Activated CD4-positive, alpha-beta memory T cell treated with anti-CD3 and anti-CD28 coated beads for 36 hours (primary cell): ENCODE measurements around the gene DDX31. TPM values are rescaled to one million over a fixed set of nuclear protein-coding genes. Genes with fewer than 3 reads are reported as not detected.

Experiments
- CTCF ChIA-PET: fragments of 350-600 bp; sonication (Branson Sonifier 250); formaldehyde crosslinking; loops from one replicate; lab custom pipeline; 2021; ENCODE audit warnings: antibody characterized with exemption, inconsistent platforms; lab: Charles Lee
- POLR2A ChIA-PET: fragments of 350-600 bp; sonication (Branson Sonifier 250); formaldehyde crosslinking; loops from one replicate; lab custom pipeline; 2021; ENCODE audit warnings: antibody characterized with exemption; lab: Charles Lee
- DNase-seq: peaks from one replicate; pipeline ENCODE4 v3.0.0-alpha.2; 2020
- H3K27ac Mint-ChIP-seq: one replicate; pipeline ENCODE4 v1.8.0; 2021; ENCODE audit warnings: mixed read lengths
- H3K27me3 Mint-ChIP-seq: one replicate; pipeline ENCODE4 v1.8.0; 2021; ENCODE audit warnings: mixed read lengths
- H3K36me3 Mint-ChIP-seq: one replicate; pipeline ENCODE4 v1.8.0; 2021; ENCODE audit warnings: mixed read lengths
- H3K4me1 Mint-ChIP-seq: one replicate; pipeline ENCODE4 v1.8.0; 2021; ENCODE audit warnings: low read depth, mixed read lengths
- H3K4me3 Mint-ChIP-seq: one replicate; pipeline ENCODE4 v1.8.0; 2021; ENCODE audit warnings: mild to moderate bottlenecking, mixed read lengths
- H3K9me3 Mint-ChIP-seq: one replicate; pipeline ENCODE4 v1.8.0; 2021; ENCODE audit warnings: mixed read lengths
- intact Hi-C: fragments of 100-400 bp; cut with micrococcal nuclease; formaldehyde crosslinking; loops from one replicate; pipeline ENCODE4 v1.15.1; 2023
- total RNA-seq, 2 experiments: library from RNA; stranded (reverse); gene quantifications; one replicate each; pipeline ENCODE4 v1.2.3, GENCODE V29; 2021

The DDX31 gene
- total RNA-seq, 2 experiments from 2014 or later = 17.2 to 18.8 TPM

GRCh38 chr9:132584601-132585560 lies 84.9 kb downstream of the DDX31 start:
- intact Hi-C loops = no loop called here
- no peaks in the 10 kb centered on the region for H3K9me3 Mint-ChIP-seq
- POLR2A ChIA-PET = no interaction called here

GRCh38 chr9:132583584-132584304 lies 86.0 kb downstream of the DDX31 start:
- CTCF ChIA-PET = no interaction called here

More at GRCh38 chr9:132584601-132585560, 84.9 kb downstream of the DDX31 start:
- Mint-ChIP-seq H3K27ac (no peak overlapping the region), H3K27me3 (peaks cover 59% of the 10 kb centered on the region), H3K4me3 (no peak overlapping the region), H3K4me1 (peaks cover 8% of the 10 kb centered on the region), H3K36me3 (no peaks in the 10 kb centered on the region)
- DNase-seq = no peak
- CTCF ChIA-PET = no interaction called here

GRCh38 chr9:132582786-132583583 lies 86.8 kb downstream of the DDX31 start:
- ChIA-PET POLR2A (no interaction called here), CTCF (no interaction called here)
- peaks cover 59% of the 10 kb centered on the region for H3K27me3 Mint-ChIP-seq
- intact Hi-C loops = no loop called here
- DNase-seq = no peak
- H3K36me3 Mint-ChIP-seq = no peaks in the 10 kb centered on the region
- no peak overlapping the region for H3K4me3 Mint-ChIP-seq
- peaks cover 8% of the 10 kb centered on the region for H3K4me1 Mint-ChIP-seq
- H3K27ac Mint-ChIP-seq = no peak overlapping the region
- no peaks in the 10 kb centered on the region for H3K9me3 Mint-ChIP-seq

More at GRCh38 chr9:132583584-132584304, 86.0 kb downstream of the DDX31 start:
- Mint-ChIP-seq H3K27ac (no peak overlapping the region), H3K4me1 (peaks cover 8% of the 10 kb centered on the region), H3K27me3 (peaks cover 56% of the 10 kb centered on the region), H3K36me3 (no peaks in the 10 kb centered on the region), H3K9me3 (no peaks in the 10 kb centered on the region), H3K4me3 (no peak overlapping the region)
- POLR2A ChIA-PET = no interaction called here
- DNase-seq = no peak
- intact Hi-C loops = no loop called here

GRCh38 chr9:132582276-132582785 lies 87.5 kb downstream of the DDX31 start, which contains the start of gene BARHL1:
Gene BARHL1 (plus strand): TSS chr9:132582606. CDS start chr9:132582798, 192 bp downstream.
- ChIA-PET POLR2A (no interaction called here), CTCF (no interaction called here)
- DNase-seq = no peak
- intact Hi-C loops = no loop called here
- Mint-ChIP-seq H3K36me3 (no peaks in the 10 kb centered on the region), H3K9me3 (no peaks in the 10 kb centered on the region), H3K27ac (no peak within 1 kb of the TSS), H3K4me3 (peak within 1 kb of the TSS; percentile 55), H3K27me3 (peaks cover 63% of the 10 kb centered on the region), H3K4me1 (peaks cover 8% of the 10 kb centered on the region)

GRCh38 chr9:132579427-132579798 lies 90.4 kb downstream of the DDX31 start:
- intact Hi-C loops = loop anchor here (5.0 kb wide), 1 partner anchor 72 kb away; no protein-coding TSS in a partner anchor
- Mint-ChIP-seq H3K4me1 (peaks cover 8% of the 10 kb centered on the region), H3K27ac (no peak overlapping the region), H3K36me3 (no peaks in the 10 kb centered on the region), H3K4me3 (no peak overlapping the region), H3K9me3 (no peaks in the 10 kb centered on the region), H3K27me3 (peaks cover 61% of the 10 kb centered on the region)
- CTCF ChIA-PET = interaction anchor here (6.7 kb wide), 1 partner anchor 166 kb away, joined by 46 read pairs; no protein-coding TSS in a partner anchor
- POLR2A ChIA-PET = no interaction called here
- no peak for DNase-seq

- POLR2A ChIA-PET = no interaction called here
- intact Hi-C loops = loop anchor here (5.0 kb wide), 1 partner anchor 71 kb away; no protein-coding TSS in a partner anchor
- DNase-seq = no peak
- Mint-ChIP-seq H3K27me3 (peaks cover 59% of the 10 kb centered on the region), H3K27ac (no peak overlapping the region), H3K4me3 (no peak overlapping the region), H3K4me1 (peaks cover 8% of the 10 kb centered on the region), H3K36me3 (no peaks in the 10 kb centered on the region), H3K9me3 (no peaks in the 10 kb centered on the region)
- CTCF ChIA-PET = interaction anchor here (6.7 kb wide), 1 partner anchor 165 kb away, joined by 46 read pairs; no protein-coding TSS in a partner anchor
Observed at GRCh38 chr9:132578367-132578932, 91.3 kb downstream of the DDX31 start.

- H3K27ac Mint-ChIP-seq = no peak overlapping the region
- POLR2A ChIA-PET = no interaction called here
- no peaks in the 10 kb centered on the region for H3K9me3 Mint-ChIP-seq
- no peak for DNase-seq
- CTCF ChIA-PET = interaction anchor here (6.7 kb wide), 1 partner anchor 163 kb away, joined by 46 read pairs; no protein-coding TSS in a partner anchor
- intact Hi-C loops = loop anchor here (5.0 kb wide), 1 partner anchor 70 kb away; no protein-coding TSS in a partner anchor
- no peak overlapping the region for H3K4me3 Mint-ChIP-seq
- peaks cover 8% of the 10 kb centered on the region for H3K4me1 Mint-ChIP-seq
- peaks cover 57% of the 10 kb centered on the region for H3K27me3 Mint-ChIP-seq
- H3K36me3 Mint-ChIP-seq = no peaks in the 10 kb centered on the region
Observed at GRCh38 chr9:132577119-132577518, 92.7 kb downstream of the DDX31 start.

- DNase-seq = no peak
- CTCF ChIA-PET = interaction anchor here (1.0 to 6.7 kb wide), 4 partner anchors 11 to 171 kb away, joined by 3 to 46 read pairs (median 3); no protein-coding TSS in a partner anchor
- Mint-ChIP-seq H3K4me1 (no peaks in the 10 kb centered on the region), H3K27ac (no peak overlapping the region), H3K9me3 (no peaks in the 10 kb centered on the region), H3K4me3 (no peak overlapping the region), H3K36me3 (no peaks in the 10 kb centered on the region), H3K27me3 (peaks cover 49% of the 10 kb centered on the region)
- POLR2A ChIA-PET = no interaction called here
- intact Hi-C loops = loop anchor here (5.0 kb wide), 1 partner anchor 69 kb away; no protein-coding TSS in a partner anchor
Observed at GRCh38 chr9:132575811-132576210, 94.0 kb downstream of the DDX31 start.

- Mint-ChIP-seq H3K9me3 (no peaks in the 10 kb centered on the region), H3K27me3 (peaks cover 46% of the 10 kb centered on the region), H3K27ac (no peak overlapping the region), H3K4me3 (no peak overlapping the region), H3K36me3 (no peaks in the 10 kb centered on the region), H3K4me1 (no peaks in the 10 kb centered on the region)
- peak; percentile 67 for DNase-seq
- ChIA-PET POLR2A (no interaction called here), CTCF (interaction anchor here (0.8 to 6.7 kb wide), 7 partner anchors 10 to 171 kb away, joined by 3 to 46 read pairs (median 3); no protein-coding TSS in a partner anchor)
- intact Hi-C loops = loop anchor here (5.0 kb wide), 1 partner anchor 68 kb away; no protein-coding TSS in a partner anchor
Observed at GRCh38 chr9:132575005-132575609, 94.7 kb downstream of the DDX31 start.

- Mint-ChIP-seq H3K36me3 (no peaks in the 10 kb centered on the region), H3K9me3 (no peaks in the 10 kb centered on the region), H3K4me3 (no peak overlapping the region)
Observed at GRCh38 chr9:132572921-132573320, 96.9 kb downstream of the DDX31 start.

More at GRCh38 chr9:132572921-132573320, 96.9 kb downstream of the DDX31 start:
- H3K4me1 Mint-ChIP-seq = no peaks in the 10 kb centered on the region
- no peak for DNase-seq
- no peak overlapping the region for H3K27ac Mint-ChIP-seq
- intact Hi-C loops = no loop called here
- peaks cover 34% of the 10 kb centered on the region for H3K27me3 Mint-ChIP-seq
- POLR2A ChIA-PET = no interaction called here
- CTCF ChIA-PET = interaction anchor here (6.7 kb wide), 1 partner anchor 159 kb away, joined by 46 read pairs; no protein-coding TSS in a partner anchor
